Ammon's horn (tissue), 1 donor: Measurements from ENCODE around the gene TJP1.
"Not testable (repeated sequence)": the region's sequence is repeated elsewhere in the genome, so short reads cannot be mapped to it uniquely, and the experiment has no call there.

Source experiments
- DNase-seq: peaks from one replicate; pipeline ENCODE4 v3.0.0-alpha.2; 2016; ENCODE audit warnings: low spot score

Gene TJP1

GRCh38 chr15:29799859-29800258 is 22.4 kb downstream of the TJP1 start:
- no peak for DNase-seq

- no peak for DNase-seq
Measured at GRCh38 chr15:29795610-29796009, 26.7 kb downstream of the TJP1 start.

DNA sequence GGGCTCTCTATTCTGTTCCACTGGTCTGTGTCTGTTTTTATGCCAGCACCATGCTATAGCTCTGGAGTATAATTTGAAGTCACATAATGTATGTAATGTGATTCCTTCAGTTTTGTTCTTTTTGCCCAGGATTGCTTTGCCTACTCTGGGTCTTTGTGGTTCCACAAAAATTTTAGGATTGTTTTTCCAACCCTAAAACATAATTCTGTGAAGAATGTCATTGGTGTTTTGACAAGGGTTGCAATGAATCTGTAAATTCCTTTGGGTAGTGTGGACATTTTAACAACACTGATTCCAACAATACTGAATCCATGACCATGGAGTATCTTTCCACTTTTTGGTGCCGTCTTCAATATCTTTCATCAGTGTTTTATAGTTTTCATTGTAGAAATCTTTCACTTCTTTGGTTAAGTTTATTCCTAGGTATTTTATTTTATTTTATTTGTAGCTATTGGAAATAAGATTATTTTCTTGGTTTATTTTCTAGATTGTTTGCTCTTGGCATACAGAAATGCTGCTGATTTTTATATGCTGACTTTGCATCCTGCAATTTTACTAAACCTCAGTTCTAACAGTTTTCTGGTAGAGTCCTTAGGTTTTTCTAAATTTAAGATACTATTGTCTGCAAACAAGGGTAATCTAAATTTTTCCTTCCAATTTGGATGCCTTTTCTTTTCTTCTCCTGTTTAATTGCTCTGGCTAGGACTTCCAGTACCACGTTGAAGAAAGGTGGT is 29.7 kb downstream of the TJP1 start:
- DNase-seq = no peak

DNA sequence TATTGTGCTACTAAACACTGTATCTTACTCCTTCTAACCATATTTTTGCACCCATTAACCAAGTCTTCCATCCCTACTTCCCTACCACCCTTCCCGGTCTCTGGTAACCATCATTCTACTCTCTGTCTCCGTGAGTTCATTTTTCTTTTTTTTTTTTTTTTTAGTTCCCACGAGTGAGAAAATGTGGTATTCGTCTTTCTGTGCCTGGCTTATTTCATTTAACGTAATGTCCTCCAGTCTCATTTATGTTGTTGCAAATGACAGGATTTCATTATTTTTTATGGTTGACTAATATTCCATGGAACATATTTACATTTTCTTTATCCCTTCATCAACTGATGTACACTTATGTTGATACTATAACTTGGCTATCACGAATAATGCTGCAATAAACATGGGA is 31.7 kb downstream of the TJP1 start:
- DNase-seq = no peak

DNA sequence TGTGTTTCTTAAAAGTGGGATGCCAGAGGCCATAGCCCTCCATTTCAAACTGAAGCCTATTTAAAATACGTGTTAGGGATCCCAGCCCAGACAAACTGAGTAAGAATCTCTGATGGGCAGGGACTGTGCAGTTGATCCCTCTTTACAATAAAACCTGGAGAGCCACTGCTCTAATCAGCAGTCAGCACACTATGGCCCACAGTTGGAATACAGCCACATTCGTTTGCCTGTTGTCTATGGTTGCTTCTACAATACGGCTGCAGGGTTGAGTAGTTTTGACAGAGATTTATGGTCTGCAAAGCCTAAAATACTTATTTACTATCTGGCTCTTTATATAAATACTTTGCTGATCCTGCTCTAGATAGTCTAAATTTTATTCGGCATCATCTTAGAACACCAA is 32.4 kb downstream of the TJP1 start:
- no peak for DNase-seq

DNA sequence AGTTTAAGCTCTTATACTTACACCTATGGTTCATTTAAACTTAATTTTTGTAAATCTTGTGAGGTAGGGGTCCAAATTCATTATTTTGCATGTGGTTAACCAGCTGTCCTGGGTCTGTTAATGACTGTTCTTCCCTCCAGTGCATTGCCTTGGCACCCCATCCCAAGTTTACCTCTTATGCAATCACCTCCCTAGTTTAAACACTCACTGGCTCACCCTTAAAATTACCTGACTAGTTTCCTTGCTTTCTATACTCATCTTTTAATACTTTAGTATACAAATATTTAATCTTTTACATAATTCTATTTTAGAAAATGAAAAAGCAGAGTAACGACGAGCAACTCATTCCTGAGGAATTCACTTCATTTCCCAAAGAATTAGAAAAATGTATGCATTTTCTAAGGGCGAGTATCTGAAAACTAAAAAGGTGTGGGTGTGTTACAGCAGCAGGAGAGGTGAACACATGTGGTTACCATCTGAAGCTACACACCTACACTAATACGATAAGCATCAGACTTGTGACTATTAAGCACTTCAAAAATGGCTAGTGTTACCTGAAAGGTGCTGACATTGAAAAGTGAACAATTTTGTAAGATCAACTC is 33.7 kb downstream of the TJP1 start:
- no peak for DNase-seq

- DNase-seq = no peak
Measured at GRCh38 chr15:29787767-29788166, 34.5 kb downstream of the TJP1 start.

GRCh38 chr15:29785642-29786041 is 36.6 kb downstream of the TJP1 start:
- no peak for DNase-seq

DNA sequence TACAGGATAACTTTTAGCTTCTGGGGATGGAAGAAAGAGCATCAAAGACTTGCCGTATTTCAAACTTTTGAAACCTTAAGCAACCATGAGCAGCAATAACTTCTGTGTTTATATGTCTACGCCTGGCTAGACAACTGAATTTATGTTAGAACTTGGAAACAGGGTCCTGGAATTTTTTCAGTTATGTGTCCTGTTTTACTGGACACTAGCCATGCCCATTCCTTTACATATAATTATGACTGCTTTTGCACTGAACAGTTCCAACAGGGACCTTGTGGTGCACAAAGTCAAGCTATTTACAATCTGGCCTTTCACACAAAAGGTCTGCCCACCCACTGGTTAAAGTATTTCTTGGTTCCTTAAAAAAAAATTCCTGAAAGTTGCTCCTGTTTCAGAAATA is 37.1 kb downstream of the TJP1 start:
- no peak for DNase-seq

DNA sequence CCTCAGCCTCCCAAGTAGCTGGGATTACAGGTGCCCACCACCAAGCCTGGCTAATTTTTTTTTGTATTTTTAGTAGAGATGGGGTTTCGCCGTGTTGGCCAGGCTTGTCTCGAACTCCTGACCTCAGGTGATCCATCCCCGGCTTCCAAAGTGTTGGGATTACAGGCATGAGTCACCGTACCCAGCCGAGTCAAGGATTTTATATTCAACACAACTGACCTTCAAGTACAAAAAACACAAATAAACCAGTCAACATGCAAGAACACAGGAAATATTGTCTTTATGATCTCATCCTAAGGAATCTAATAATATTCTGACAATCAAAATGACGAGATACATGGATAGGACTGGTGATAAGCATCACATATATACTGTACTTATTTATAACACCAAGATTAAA is 37.9 kb downstream of the TJP1 start:
- no peak for DNase-seq

- not testable (repeated sequence) for DNase-seq
Measured at GRCh38 chr15:29782816-29783215, 39.5 kb downstream of the TJP1 start.

- no peak for DNase-seq
Measured at GRCh38 chr15:29778382-29778781, 43.9 kb downstream of the TJP1 start.

GRCh38 chr15:29776859-29777258 is 45.4 kb downstream of the TJP1 start:
- no peak for DNase-seq

DNA sequence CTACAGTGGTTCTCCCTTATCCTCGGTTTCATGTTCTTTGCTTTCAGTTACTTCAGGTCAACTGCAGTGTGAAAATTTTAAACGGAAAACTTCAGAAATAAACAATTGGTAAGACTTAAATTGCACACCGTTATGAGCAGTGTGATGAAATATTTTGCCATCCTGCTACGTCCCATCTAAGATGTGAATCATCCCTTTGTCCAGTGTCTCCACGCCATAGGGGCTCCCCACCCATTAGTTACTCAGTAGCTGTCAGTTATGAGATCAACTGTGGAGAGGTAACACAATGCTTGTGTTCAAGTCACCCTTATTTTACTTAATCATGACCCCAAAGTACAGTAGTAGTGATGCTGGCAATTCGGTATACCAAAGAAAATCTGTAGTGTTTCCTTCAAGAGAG is 47.4 kb downstream of the TJP1 start:
- DNase-seq = no peak

GRCh38 chr15:29773816-29774215 is 48.5 kb downstream of the TJP1 start:
- DNase-seq = no peak

- DNase-seq = no peak
Measured at GRCh38 chr15:29773000-29773399, 49.3 kb downstream of the TJP1 start.

- no peak for DNase-seq
Measured at GRCh38 chr15:29770796-29771195, 51.5 kb downstream of the TJP1 start.

DNA sequence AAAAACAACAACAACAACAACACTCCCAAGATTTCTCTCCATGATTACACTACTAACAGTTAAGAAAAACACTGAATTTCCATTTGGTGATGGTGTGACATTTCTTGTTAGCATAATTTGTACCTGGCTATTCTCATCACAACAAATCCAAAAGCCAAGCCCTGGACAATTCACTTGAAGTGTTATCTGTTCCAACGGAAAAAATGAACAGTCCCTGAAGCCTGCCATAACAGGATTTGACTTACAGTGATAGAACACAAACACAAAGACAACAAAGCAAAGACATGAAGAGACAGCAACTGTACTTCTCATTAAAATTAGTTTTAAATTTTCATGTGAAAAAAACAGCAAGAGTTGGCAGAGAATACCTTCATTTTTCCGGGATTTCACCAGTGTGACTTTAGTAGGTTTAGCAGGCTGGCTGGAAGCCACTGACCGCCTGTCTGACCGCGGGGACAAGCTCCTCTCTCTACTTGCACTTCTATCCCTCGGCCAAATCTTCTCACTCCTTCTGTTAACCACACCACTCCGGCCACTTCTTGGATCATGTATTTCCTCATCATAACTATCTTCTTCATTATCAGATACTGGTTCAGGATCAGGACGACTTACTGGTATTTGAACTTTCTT is 56.3 kb downstream of the TJP1 start:
- no peak for DNase-seq

- DNase-seq = no peak
Measured at GRCh38 chr15:29765234-29765841, 56.9 kb downstream of the TJP1 start.

DNA sequence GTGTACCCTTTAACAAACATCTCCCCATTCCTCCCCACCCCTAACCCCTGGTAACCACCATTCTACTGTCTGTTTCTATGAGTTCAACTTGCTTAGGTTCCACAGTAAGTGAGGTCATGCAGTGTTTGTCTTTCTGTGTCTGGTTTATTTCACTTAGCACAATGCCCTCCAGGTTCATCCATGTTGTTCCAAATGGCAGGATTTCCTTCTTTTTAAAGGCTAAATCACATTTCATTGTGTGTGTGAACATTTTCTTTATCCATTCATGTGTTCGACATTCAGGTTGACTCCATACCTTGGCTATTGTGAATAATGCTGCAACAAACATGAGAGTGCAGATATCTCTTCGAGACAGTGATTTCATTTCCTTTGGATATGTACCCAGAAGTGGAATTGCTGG is 62.7 kb downstream of the TJP1 start:
- DNase-seq = no peak

DNA sequence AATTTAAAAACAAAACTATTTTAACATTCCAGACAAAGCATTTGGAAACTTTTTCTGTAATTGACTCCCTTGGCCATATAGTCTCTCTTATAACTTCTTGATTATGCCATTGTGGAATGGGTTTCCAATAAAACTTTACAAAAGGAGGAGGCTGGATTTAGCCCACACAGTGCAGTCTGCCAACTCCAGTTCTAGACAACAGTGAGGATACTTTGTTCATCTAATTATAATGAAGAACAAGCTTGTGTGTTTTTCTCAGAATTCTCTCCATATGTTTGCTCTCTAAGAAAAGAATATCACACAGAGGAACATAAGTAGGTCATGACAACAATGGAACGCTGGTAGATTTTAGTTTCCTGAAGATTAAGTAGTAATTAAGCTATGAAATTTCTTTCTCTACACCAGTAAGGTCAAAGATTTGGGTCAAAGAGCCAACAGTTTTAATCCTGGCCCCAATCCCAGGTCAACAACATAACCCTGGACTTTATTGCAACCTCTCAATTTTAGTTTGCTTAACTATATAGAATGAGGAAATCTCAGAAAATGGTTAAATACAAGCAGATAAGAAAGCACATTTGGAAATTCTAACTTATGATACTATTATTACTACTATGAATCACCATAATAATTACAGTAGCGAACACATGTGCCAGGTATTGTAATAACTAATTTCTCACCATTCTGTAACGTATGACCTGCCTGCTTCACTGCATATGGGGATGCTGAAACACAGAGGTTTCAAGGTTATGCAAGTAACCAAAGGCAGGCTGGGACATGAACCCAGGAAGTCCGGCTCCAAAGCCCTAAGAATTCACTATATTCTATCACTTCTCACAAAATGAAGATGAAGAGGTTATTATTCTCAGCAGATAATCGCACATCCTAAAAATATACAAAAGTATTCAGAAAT is 65.7 kb downstream of the TJP1 start:
- peak; percentile 38 for DNase-seq

DNA sequence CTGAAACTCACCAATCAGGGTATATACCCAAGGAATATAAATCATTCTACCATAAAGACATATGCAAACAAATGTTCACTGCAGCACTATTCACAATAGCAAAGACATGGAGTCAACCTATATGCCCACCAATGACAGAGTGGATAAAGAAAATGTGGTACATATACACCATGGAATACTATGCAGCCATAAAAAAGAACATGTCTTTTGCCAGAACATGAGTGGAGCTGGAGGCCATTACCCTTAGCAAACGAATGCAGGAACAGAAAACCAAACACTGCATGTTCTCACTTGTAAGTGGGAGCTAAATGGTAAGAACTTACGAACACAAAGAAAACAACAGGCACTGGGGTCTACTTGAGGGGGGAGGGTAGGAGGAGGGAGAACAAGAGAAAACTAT is 68.3 kb downstream of the TJP1 start:
- not testable (repeated sequence) for DNase-seq
